Measurements from ENCODE around the gene NOP9.

NOP9 gene

GRCh38 chr14:24277071-24277470 is 22.6 kb upstream of the NOP9 start:
- Histone ChIP-seq H3K4me3 (ENCODE audit: low read length) (no peak overlapping the region), H3K36me3 (ENCODE audit: control insufficient read depth, low read length) (no peaks in the 10 kb centered on the region), H3K4me2 (ENCODE audit: low read length) (no peak overlapping the region), H3K9me3 (ENCODE audit: control insufficient read depth, insufficient read depth, low read length) (no peaks in the 10 kb centered on the region), H3K4me1 (ENCODE audit: control insufficient read depth, low read length) (peaks cover 42% of the 10 kb centered on the region), H4K20me1 (ENCODE audit: control insufficient read depth, insufficient read depth, low read depth, low read length) (no peaks in the 10 kb centered on the region), H3K27ac (ENCODE audit: low read depth, low read length) (no peak overlapping the region), H3K79me2 (ENCODE audit: control insufficient read depth, low read length) (no peaks in the 10 kb centered on the region), H3K9me2 (replicated peaks; ENCODE audit: control insufficient read depth, low read length) (no peaks in the 10 kb centered on the region), H3F3A (ENCODE audit: control insufficient read depth, insufficient read depth) (no peaks in the 10 kb centered on the region), H3K27me3 (ENCODE audit: control insufficient read depth, low read length) (no peaks in the 10 kb centered on the region)
- TF ChIP-seq, protein P1, sequence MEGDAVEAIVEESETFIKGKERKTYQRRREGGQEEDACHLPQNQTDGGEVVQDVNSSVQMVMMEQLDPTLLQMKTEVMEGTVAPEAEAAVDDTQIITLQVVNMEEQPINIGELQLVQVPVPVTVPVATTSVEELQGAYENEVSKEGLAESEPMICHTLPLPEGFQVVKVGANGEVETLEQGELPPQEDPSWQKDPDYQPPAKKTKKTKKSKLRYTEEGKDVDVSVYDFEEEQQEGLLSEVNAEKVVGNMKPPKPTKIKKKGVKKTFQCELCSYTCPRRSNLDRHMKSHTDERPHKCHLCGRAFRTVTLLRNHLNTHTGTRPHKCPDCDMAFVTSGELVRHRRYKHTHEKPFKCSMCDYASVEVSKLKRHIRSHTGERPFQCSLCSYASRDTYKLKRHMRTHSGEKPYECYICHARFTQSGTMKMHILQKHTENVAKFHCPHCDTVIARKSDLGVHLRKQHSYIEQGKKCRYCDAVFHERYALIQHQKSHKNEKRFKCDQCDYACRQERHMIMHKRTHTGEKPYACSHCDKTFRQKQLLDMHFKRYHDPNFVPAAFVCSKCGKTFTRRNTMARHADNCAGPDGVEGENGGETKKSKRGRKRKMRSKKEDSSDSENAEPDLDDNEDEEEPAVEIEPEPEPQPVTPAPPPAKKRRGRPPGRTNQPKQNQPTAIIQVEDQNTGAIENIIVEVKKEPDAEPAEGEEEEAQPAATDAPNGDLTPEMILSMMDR (IDR thresholded peaks at IDR 0.05; ENCODE audit: low read depth, low read length, poor library complexity, severe bottlenecking), result no peak
- TF ChIP-seq EZH2phosphoT487 (IDR thresholded peaks at IDR 0.05; ENCODE audit: borderline replicate concordance, low read length), result no peak

- H3K9me3 ChIP-seq (ENCODE audit: control insufficient read depth, insufficient read depth, low read length), result no peaks in the 10 kb centered on the region
- H3K27ac ChIP-seq (ENCODE audit: low read depth, low read length), result no peak overlapping the region
- H4K20me1 ChIP-seq (ENCODE audit: control insufficient read depth, insufficient read depth, low read depth, low read length), result no peaks in the 10 kb centered on the region
- no peaks in the 10 kb centered on the region for H3K79me2 ChIP-seq (ENCODE audit: control insufficient read depth, low read length)
- TF ChIP-seq EZH2phosphoT487 (IDR thresholded peaks at IDR 0.05; ENCODE audit: borderline replicate concordance, low read length), result no peak
- TF ChIP-seq, protein P1 (IDR thresholded peaks at IDR 0.05; ENCODE audit: low read depth, low read length, poor library complexity, severe bottlenecking), result no peak
- no peaks in the 10 kb centered on the region for H3K27me3 ChIP-seq (ENCODE audit: control insufficient read depth, low read length)
- H3F3A ChIP-seq (ENCODE audit: control insufficient read depth, insufficient read depth), result no peaks in the 10 kb centered on the region
- H3K4me3 ChIP-seq (ENCODE audit: low read length), result no peak overlapping the region
- H3K9me2 ChIP-seq (replicated peaks; ENCODE audit: control insufficient read depth, low read length), result no peaks in the 10 kb centered on the region
- H3K4me2 ChIP-seq (ENCODE audit: low read length), result no peak overlapping the region
- H3K4me1 ChIP-seq (ENCODE audit: control insufficient read depth, low read length), result peaks cover 36% of the 10 kb centered on the region
- no peaks in the 10 kb centered on the region for H3K36me3 ChIP-seq (ENCODE audit: control insufficient read depth, low read length)
These were observed 21.9 kb upstream of the NOP9 start for GRCh38 chr14:24277606-24278321.

DNA sequence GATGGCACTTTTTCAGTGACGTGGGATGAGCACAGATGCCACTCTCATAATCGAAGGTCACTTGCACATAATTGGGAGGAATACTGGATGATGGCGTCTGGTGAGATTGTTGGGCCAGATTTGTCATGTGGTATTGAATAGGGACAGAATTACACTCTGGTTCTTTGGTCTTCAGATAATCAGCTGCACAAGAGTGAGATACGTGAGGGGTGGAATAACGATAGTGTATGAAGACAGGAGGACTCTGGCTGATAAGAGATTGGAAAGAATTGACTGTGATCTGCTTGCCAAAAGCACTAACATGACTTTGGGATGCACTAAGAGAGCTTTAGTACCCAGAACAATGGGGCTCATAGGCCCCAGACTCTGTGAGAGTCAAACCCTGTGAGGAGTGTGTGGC is 21.2 kb upstream of the NOP9 start:
- Histone ChIP-seq H3K4me1 (ENCODE audit: control insufficient read depth, low read length) (peaks cover 30% of the 10 kb centered on the region), H3K4me2 (ENCODE audit: low read length) (no peak overlapping the region), H3K9me3 (ENCODE audit: control insufficient read depth, insufficient read depth, low read length) (no peaks in the 10 kb centered on the region), H3K27ac (ENCODE audit: low read depth, low read length) (no peak overlapping the region), H3K36me3 (ENCODE audit: control insufficient read depth, low read length) (no peaks in the 10 kb centered on the region), H3K79me2 (ENCODE audit: control insufficient read depth, low read length) (no peaks in the 10 kb centered on the region), H3K9me2 (replicated peaks; ENCODE audit: control insufficient read depth, low read length) (no peaks in the 10 kb centered on the region), H3K4me3 (ENCODE audit: low read length) (no peak overlapping the region), H3F3A (ENCODE audit: control insufficient read depth, insufficient read depth) (no peaks in the 10 kb centered on the region), H4K20me1 (ENCODE audit: control insufficient read depth, insufficient read depth, low read depth, low read length) (no peaks in the 10 kb centered on the region), H3K27me3 (ENCODE audit: control insufficient read depth, low read length) (no peaks in the 10 kb centered on the region)
- TF ChIP-seq, protein P1 (IDR thresholded peaks at IDR 0.05; ENCODE audit: low read depth, low read length, poor library complexity, severe bottlenecking), result no peak
- no peak for TF ChIP-seq EZH2phosphoT487 (IDR thresholded peaks at IDR 0.05; ENCODE audit: borderline replicate concordance, low read length)
